ENCODE results near the gene RPL7A. TPM values are rescaled to one million over a fixed set of nuclear protein-coding genes. Genes with fewer than 3 reads are reported as not detected.
"Not testable (repeated sequence)": the region's sequence is repeated elsewhere in the genome, so short reads cannot be mapped to it uniquely, and the experiment has no call there.

Gene RPL7A
- total RNA-seq, 1 donor: 1,651 TPM

DNA sequence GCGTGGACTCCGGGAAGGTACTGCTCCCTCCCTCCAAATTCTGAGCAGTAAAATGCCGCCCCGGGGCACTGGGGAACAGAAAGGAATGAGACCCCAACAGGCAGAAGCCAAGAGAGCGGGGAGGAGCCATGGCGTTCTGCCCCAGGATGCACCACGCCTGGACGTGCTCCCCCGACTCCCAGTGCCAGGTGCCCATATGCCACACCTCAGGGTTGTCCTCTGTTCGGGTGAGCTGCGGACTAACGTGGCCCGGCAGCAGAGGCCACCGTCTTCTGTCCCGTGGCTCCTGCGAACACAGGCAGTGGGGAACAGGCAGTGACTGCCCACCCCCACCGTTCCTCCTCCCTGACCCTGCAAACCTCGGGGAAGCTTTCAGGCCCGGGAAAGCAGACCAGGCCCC lies 16.8 kb upstream of the RPL7A start:
- H3K4me3 ChIP-seq (ENCODE audit: low read depth, low read length): no peak overlapping the region
- DNase-seq (ENCODE audit: low read depth): no peak
- TF ChIP-seq CTCF (IDR thresholded peaks at IDR 0.05; ENCODE audit: insufficient read depth, low read depth, low read length): no peak

GRCh38 chr9:133331641-133332380 lies 16.2 kb upstream of the RPL7A start:
- no peak for TF ChIP-seq CTCF (IDR thresholded peaks at IDR 0.05; ENCODE audit: insufficient read depth, low read depth, low read length)
- no peak for DNase-seq (ENCODE audit: low read depth)

GRCh38 chr9:133332381-133332730 lies 15.7 kb upstream of the RPL7A start:
- no peak for DNase-seq (ENCODE audit: low read depth)
- no peak for TF ChIP-seq CTCF (IDR thresholded peaks at IDR 0.05; ENCODE audit: insufficient read depth, low read depth, low read length)
- H3K4me3 ChIP-seq (ENCODE audit: low read depth, low read length): no peak overlapping the region

More at GRCh38 chr9:133331641-133332380, 16.2 kb upstream of the RPL7A start:
- no peak overlapping the region for H3K4me3 ChIP-seq (ENCODE audit: low read depth, low read length)

GRCh38 chr9:133333011-133333410 lies 15.0 kb upstream of the RPL7A start:
- no peak for DNase-seq (ENCODE audit: low read depth)
- no peak overlapping the region for H3K4me3 ChIP-seq (ENCODE audit: low read depth, low read length)
- TF ChIP-seq CTCF (IDR thresholded peaks at IDR 0.05; ENCODE audit: insufficient read depth, low read depth, low read length): no peak

GRCh38 chr9:133333566-133333965 lies 14.5 kb upstream of the RPL7A start:
- no peak overlapping the region for H3K4me3 ChIP-seq (ENCODE audit: low read depth, low read length)
- TF ChIP-seq CTCF (IDR thresholded peaks at IDR 0.05; ENCODE audit: insufficient read depth, low read depth, low read length): no peak
- no peak for DNase-seq (ENCODE audit: low read depth)

GRCh38 chr9:133334161-133334560 lies 13.9 kb upstream of the RPL7A start:
- DNase-seq (ENCODE audit: low read depth): no peak
- no peak overlapping the region for H3K4me3 ChIP-seq (ENCODE audit: low read depth, low read length)
- no peak for TF ChIP-seq CTCF (IDR thresholded peaks at IDR 0.05; ENCODE audit: insufficient read depth, low read depth, low read length)

DNA sequence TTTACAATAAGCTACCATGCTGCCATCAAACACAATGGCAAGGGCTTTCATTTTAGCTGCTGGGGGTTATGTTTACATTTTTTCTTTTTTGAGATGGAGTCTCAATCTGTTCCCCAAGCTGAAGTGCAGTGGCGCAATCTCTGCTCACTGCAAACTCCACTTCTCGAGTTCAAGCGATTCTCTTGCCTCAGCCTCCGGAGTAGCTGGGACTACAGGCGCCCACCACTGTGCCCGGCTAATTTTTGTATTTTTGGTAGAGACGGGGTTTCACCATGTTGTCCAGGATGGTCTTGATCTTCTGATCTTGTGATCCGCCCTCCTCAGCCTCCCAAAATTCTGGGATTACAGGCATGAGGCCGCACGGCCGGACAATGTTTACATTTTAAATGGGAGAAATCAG lies 13.1 kb upstream of the RPL7A start:
- DNase-seq (ENCODE audit: low read depth): not testable (repeated sequence)
- peak overlapping the region; percentile 89 for H3K4me3 ChIP-seq (ENCODE audit: low read depth, low read length)
